ENCODE measurements around the gene RTEL1. TPM values are rescaled to one million over a fixed set of nuclear protein-coding genes. Genes with fewer than 3 reads are reported as not detected.

The RTEL1 gene
- total RNA-seq, 1 experiment from 2014 or later = 58.0 TPM

DNA sequence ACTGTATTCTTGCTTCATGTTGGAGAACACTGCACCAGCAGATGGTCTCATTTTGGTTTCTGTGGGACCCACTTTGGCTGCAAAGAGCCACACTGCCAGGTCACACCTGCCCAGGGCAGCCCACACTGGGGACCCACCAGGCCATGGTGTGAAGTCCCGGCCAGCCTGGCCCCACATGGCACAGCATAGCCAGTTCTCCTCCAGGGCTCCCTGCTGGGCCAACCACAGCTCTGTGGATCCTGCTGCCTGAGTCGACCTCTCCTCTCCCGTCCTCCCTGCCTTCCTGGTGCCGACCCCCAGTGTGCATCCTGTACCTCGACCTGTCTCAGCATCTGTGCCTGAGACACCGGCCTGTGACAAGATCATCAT is 46.6 kb downstream of the RTEL1 start:
- H4K20me1 ChIP-seq (ENCODE audit: insufficient read depth) = no peaks in the 10 kb centered on the region
- DNase-seq (ENCODE audit: low read depth, low spot score) = no peak
- H3K27me3 ChIP-seq (ENCODE audit: insufficient read depth, low read length) = no peaks in the 10 kb centered on the region
- H3K4me2 ChIP-seq (ENCODE audit: low read length) = no peak overlapping the region
- no peak overlapping the region for H3K4me3 ChIP-seq (replicated peaks in 1 of 2; ENCODE audit: low read depth in 1 of 2, low read length in 2 of 2)
- intact Hi-C loops (cut with micrococcal nuclease) = loop anchor here (10.0 kb wide), 1 partner anchor 350 kb away; no protein-coding TSS in a partner anchor
- peaks cover 7 to 28% of the 10 kb centered on the region in 2 experiments; a peak in 3 of 4 replicates for H3K36me3 ChIP-seq (ENCODE audit: control insufficient read depth in 1 of 2, insufficient read depth in 2 of 2, low read length in 2 of 2)
- TF ChIP-seq SRF (IDR thresholded peaks at IDR 0.05; ENCODE audit: low read depth) = no peak
- no peak for TF ChIP-seq MAX (IDR thresholded peaks at IDR 0.05)
- TF ChIP-seq FOSL1 (IDR thresholded peaks at IDR 0.05; ENCODE audit: low read depth) = no peak
- TF ChIP-seq SP1 (IDR thresholded peaks at IDR 0.05; ENCODE audit: low read depth) = no peak
- TF ChIP-seq, protein P1, sequence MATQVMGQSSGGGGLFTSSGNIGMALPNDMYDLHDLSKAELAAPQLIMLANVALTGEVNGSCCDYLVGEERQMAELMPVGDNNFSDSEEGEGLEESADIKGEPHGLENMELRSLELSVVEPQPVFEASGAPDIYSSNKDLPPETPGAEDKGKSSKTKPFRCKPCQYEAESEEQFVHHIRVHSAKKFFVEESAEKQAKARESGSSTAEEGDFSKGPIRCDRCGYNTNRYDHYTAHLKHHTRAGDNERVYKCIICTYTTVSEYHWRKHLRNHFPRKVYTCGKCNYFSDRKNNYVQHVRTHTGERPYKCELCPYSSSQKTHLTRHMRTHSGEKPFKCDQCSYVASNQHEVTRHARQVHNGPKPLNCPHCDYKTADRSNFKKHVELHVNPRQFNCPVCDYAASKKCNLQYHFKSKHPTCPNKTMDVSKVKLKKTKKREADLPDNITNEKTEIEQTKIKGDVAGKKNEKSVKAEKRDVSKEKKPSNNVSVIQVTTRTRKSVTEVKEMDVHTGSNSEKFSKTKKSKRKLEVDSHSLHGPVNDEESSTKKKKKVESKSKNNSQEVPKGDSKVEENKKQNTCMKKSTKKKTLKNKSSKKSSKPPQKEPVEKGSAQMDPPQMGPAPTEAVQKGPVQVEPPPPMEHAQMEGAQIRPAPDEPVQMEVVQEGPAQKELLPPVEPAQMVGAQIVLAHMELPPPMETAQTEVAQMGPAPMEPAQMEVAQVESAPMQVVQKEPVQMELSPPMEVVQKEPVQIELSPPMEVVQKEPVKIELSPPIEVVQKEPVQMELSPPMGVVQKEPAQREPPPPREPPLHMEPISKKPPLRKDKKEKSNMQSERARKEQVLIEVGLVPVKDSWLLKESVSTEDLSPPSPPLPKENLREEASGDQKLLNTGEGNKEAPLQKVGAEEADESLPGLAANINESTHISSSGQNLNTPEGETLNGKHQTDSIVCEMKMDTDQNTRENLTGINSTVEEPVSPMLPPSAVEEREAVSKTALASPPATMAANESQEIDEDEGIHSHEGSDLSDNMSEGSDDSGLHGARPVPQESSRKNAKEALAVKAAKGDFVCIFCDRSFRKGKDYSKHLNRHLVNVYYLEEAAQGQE (IDR thresholded peaks at IDR 0.05; ENCODE audit: low read depth) = no peak
- no peak for TF ChIP-seq CBX3 (IDR thresholded peaks at IDR 0.05; ENCODE audit: low read depth)
- no peak for TF ChIP-seq ELF1 (IDR thresholded peaks at IDR 0.05; ENCODE audit: borderline replicate concordance, low read depth)
- TF ChIP-seq EZH2phosphoT487 (IDR thresholded peaks at IDR 0.05; ENCODE audit: borderline replicate concordance) = no peak
- TF ChIP-seq JUND (IDR thresholded peaks at IDR 0.05) = no peak
- no peak for TF ChIP-seq RAD21 (IDR thresholded peaks at IDR 0.05; ENCODE audit: low read depth)
- TF ChIP-seq CEBPB (IDR thresholded peaks at IDR 0.05; ENCODE audit: low read depth) = no peak
- H3K27ac ChIP-seq (ENCODE audit: low read depth, low read length) = no peak overlapping the region
- no peak overlapping the region for H3K9ac ChIP-seq (ENCODE audit: low read length)
- BruUV-seq (replicated peaks) = no TSS peak
- no peaks in the 10 kb centered on the region for H3K9me3 ChIP-seq (ENCODE audit: control insufficient read depth in 1 of 2, insufficient read depth in 1 of 2, low read depth in 1 of 2, low read length in 2 of 2)
- POLR2A ChIA-PET = no interaction called here
- no peaks in the 10 kb centered on the region for H3K9me2 ChIP-seq (ENCODE audit: insufficient read depth)
- CTCF ChIA-PET = no interaction called here
- no peak for ATAC-seq
- H3K4me1 ChIP-seq (ENCODE audit: control insufficient read depth in 1 of 2, insufficient read depth in 2 of 2, low read length in 2 of 2) = peaks cover 14 to 53% of the 10 kb centered on the region in 2 experiments
- peaks cover 47% of the 10 kb centered on the region for H3K79me2 ChIP-seq (ENCODE audit: insufficient read depth, low read length)
- RAD21 ChIA-PET (ENCODE audit: low non-redundant PET in 1 of 2, low total read pairs in 2 of 2, uncharacterized antibody in 2 of 2, unreplicated experiment in 2 of 2) = no interaction called here
- no peak overlapping the region for H2AFZ ChIP-seq (ENCODE audit: low read depth, low read length, poor library complexity, severe bottlenecking)

All from HCT116 (cell line).